NCI-H748 (cell line): ENCODE measurements around the gene TCIRG1.

Experiments
- DNase-seq: peaks from one replicate; lab custom pipeline; 2025; ENCODE audit not compliant: unreplicated experiment; lab: John Stamatoyannopoulos, UW

Gene TCIRG1

DNA sequence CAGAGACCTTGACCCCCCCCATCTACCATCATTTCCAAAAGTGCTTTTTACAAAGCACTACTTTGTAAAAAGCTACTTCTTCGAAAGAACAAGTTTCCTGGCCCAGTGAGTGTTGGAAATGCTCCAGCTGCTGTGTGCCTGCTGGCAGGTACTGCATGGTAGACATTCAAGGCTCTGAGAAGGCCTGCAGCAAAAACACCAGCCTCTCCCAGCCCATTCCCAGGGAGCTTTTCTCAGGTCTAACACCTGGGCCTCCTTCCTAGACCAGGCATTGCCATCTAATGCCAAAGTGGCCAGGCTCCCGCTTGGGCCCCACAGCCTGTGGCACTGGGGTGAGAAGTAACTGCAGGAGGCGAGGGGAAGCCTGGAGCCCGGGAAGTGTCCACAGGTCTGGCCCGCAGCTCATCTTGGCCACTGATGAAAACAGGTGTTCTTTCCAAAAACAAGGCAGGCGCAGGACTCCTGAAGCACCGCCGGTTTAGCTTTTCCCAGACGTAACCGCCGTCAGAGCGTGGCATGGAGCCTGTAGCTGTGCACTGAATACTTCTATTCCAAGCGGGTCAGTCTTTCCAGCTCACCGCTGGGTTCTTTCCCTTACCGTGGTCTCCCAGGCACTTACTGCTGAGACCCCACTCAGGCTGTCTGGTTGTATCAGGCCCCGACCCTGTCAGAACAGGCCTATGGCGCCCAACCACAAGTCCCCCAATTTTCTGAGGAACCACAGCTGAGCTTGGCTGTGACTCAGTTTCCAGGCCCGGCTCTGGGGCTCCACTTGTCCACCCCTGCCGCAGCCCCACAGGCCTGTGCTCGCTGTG is 1.2 kb upstream of the TCIRG1 start:
- no peak for DNase-seq

DNA sequence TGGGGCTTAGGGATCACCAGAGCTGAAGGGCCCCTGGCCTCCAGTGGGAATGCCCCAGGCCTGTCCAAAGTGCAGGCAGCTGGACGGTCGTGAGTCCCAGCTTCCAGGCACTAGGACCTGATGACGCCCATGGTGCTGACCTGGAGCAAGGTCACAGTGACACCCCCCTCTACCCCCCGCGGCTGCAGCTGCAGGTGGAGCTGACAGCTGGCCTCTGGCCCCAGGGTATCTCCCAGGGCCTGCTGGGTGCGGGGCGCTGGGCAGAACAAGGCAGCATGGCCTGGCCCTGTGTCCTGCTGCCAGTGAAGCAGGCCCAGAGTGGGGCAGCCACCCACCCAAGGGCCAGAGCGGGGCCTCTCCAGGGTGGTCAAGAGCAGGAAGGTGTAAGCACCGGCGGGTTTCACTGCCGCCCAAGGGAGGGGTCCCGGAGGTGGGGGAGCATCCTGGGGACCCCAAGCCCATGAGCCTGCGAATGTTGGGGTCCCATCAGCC is 553 bp upstream of the TCIRG1 start:
- DNase-seq: no peak

DNA sequence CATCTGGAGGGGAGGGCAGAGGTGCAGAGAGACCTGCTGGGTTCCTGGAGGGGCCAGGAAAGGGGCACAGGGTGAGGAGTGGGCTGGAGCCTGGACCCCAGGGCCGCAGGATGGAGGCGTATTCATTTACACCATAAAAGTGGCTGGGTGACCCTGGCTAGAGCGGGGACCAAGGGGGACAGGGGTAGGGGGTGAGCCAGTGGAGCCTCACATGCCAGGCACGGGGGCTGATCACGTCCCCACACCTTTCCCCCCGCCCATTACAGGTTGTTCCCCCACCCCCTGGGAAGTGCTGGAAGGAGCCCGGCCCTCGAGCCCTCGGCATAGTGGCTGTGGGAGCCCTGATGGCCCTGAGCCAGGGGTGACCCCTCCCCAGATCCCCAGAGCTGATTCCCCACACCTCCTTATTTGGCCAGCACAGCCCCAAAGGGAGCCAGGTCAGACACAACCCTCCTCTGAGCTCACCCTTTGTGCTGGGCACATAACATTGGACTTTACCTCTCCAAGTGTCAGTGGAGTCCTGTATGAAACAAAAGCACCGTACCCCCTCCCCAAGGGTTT is 781 bp downstream of the TCIRG1 start:
- no peak for DNase-seq

DNA sequence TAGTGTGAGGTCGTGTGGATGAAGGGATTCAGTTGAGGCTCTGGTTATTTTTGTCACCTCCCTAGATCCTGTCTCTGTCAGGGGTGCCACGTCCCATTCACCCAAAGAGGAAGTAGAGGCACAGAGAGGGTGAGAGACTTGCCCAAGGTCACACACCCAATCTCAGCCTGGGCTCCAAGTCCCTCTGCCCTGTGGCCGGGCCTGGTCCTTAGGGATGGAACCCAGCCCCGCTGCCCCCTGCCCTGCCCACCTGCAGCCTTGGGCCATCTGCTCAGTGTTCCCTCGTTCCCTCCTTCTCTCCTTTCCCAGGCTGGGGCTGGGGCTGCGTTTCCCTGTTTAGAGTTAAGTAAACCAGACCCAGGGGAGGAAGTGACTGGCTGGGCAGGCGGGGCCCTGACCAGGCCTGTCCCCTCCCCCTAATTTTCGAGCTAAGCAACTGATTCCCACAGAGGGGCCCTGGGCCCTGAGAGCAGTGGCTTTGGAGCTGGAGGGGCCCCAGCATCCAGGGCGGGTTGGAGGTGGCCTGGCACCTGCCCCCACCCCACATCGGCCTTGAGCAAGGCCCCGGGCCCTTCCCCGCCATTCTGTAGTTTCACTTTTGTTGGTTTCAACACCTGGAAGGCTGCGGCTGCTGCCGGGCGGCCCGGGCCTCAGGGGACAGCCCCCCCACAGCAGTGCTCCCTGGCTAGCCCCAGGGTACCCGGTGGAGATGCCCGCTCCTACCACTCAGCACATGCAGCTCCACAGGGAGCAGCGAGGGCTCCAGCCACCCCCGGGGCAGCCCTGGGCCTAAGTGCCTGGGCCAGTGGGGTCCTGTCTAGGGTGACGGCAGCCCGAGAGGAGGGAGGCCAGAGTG is 1.5 kb downstream of the TCIRG1 start:
- no peak for DNase-seq

DNA sequence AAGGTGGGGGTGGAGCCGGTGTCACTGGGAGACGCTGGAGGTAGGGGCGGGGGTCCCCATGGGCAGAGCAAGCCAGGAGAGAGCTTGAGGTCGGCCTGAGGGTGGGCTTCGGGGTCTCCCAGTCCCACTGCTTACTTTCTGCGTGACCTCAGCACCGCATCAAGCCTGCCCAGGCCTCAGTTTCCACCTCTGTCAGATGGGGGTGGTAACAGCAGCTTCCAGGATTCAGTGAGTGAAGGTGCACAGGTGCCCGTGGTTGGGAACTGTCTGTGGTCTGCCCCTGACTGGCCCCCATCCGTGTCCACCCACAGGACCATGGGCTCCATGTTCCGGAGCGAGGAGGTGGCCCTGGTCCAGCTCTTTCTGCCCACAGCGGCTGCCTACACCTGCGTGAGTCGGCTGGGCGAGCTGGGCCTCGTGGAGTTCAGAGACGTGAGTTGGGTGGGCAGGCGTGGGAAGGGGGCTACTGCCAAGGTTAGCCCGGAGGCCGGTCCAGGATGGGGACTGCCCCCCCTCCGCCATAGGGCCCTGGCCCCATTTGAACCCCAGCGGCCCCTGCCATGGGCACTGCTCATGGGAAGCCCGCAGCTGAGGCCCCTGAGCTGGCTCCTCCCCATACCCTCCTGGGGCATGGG is 2.2 kb downstream of the TCIRG1 start:
- DNase-seq: no peak

DNA sequence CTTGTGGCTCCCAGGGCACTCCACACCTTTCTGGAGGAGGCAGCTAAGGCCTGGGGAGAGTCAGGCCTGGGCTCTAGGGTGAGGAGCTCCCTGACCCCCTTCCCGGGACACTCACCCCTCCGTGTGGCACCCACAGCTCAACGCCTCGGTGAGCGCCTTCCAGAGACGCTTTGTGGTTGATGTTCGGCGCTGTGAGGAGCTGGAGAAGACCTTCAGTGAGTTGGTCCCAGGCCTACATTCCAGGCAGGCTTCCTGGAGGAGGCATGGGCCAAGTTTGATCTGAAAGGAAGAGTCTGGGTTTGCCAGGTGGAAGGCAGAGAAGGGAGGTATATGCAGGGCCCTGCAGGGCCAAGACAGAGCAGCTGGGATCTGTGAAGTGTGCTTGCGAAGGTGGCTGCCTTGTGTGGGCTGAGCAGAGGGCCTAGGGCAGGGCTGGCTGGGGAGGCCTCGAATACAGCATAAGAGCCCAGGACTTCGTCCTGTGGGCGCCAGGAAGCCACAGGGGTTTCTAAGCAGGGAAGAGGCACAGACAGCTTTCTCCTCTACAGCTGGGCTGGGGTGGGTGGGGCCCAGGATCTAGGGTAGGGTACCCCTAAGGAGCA is 2.9 kb downstream of the TCIRG1 start:
- no peak for DNase-seq

DNA sequence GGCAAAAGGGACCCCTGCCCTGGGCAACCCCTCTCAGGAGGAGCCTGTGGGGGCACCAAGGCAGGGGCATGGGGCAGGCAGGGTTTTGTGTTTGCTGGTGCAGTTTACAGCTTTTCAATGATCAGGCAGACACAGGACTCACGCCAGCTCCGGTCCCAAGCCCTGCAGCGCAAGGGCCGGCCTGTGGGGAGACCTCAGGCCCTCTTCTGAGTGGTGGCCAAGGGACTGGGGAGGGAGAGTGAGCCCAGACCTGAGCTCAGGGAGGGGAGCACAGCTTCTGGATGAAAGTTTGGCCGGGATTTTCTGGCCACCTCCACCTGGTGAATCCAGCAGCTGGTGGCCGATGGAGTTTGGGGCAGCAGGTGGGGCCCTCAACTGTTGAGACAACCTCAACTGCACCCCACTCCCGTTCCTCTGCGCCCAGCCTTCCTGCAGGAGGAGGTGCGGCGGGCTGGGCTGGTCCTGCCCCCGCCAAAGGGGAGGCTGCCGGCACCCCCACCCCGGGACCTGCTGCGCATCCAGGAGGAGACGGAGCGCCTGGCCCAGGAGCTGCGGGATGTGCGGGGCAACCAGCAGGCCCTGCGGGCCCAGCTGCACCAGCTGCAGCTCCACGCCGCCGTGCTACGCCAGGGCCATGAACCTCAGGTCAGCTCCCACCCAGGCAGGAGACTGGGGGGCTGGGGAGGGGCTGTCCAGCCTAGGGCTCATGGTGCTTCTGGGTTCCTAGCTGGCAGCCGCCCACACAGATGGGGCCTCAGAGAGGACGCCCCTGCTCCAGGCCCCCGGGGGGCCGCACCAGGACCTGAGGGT is 3.6 kb downstream of the TCIRG1 start:
- DNase-seq: no peak

DNA sequence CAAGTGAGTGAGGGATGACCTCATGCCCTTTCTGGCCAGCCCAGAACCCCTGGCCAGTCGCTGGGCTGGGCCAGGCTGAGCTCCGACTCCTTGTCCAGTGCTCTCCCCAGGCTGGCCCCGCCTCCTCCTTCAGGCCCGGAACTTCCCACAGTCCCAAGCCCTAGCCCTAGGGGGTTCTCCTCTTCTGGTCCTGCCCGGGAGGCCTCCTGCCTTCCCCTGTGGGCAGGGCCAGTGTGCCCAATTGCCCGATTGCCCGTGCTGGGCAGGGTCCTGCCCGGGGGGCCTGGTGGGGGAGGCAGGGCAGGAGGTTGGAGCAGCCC is 4.2 kb downstream of the TCIRG1 start:
- no peak for DNase-seq

DNA sequence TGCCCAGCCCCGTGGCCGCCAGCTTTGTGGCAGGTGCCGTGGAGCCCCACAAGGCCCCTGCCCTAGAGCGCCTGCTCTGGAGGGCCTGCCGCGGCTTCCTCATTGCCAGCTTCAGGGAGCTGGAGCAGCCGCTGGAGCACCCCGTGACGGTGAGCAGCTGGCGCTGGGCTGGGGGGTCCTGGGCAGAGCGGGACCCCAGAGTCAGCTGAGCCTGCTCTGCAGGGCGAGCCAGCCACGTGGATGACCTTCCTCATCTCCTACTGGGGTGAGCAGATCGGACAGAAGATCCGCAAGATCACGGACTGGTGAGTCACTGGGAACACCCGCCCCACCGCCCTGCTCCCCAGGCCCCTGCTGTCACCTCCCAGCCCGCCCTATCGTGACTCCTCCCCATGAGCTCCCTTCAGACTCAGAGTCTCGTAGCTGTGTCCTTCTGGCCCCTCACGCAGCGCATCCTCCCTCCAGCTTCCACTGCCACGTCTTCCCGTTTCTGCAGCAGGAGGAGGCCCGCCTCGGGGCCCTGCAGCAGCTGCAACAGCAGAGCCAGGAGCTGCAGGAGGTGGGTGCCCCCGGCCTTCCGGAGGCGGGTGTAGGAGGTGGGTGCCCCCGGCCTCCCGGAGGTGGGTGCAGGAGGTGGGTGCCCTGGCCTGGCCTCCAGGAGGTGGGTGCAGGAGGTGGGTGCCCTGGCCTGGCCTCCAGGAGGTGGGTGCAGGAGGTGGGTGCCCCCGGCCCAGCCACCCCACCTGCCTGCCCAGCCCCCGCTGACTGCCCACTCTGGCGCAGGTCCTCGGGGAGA is 4.7 kb downstream of the TCIRG1 start:
- no peak for DNase-seq

DNA sequence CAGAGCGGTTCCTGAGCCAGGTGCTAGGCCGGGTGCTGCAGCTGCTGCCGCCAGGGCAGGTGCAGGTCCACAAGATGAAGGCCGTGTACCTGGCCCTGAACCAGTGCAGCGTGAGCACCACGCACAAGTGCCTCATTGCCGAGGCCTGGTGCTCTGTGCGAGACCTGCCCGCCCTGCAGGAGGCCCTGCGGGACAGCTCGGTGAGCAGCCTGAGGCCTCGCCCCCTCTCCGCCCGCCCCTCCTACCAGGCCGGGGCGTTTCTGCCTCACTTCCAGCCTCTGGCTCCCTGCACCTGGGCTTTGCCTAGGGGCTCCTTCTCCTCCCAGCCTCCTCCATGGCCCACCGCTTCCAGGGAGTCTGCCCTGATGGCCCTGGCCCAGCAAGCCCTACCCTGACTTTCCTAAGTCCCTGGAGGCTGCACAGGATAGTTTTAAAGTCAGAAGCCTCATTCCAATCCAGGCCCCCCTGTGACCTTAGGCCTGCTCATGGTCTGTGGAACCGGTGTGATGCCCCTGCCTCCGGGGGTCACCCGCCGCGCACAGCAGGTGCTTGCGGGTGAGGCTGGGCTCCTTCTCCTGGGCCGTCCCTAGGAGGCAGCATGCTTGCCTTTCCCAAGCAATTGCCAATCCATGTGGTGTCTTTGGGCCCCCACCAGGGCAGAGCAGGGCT is 5.5 kb downstream of the TCIRG1 start:
- no peak for DNase-seq

DNA sequence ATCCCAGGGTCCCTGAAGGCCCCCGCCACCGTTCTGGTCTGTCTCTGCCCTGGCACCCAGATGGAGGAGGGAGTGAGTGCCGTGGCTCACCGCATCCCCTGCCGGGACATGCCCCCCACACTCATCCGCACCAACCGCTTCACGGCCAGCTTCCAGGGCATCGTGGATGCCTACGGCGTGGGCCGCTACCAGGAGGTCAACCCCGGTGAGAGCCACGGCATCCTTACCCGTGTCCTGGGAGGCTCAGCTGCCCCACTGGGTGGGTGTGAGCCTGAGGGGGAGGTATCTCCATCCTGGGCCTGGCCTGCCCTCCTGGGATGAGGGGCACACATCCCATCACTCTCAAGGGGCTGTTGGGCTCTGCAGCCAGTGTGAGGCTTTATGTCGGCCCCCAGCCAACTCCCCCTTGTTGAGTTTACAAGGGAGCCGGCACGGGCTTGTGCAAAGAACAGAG is 6.1 kb downstream of the TCIRG1 start:
- DNase-seq: no peak

DNA sequence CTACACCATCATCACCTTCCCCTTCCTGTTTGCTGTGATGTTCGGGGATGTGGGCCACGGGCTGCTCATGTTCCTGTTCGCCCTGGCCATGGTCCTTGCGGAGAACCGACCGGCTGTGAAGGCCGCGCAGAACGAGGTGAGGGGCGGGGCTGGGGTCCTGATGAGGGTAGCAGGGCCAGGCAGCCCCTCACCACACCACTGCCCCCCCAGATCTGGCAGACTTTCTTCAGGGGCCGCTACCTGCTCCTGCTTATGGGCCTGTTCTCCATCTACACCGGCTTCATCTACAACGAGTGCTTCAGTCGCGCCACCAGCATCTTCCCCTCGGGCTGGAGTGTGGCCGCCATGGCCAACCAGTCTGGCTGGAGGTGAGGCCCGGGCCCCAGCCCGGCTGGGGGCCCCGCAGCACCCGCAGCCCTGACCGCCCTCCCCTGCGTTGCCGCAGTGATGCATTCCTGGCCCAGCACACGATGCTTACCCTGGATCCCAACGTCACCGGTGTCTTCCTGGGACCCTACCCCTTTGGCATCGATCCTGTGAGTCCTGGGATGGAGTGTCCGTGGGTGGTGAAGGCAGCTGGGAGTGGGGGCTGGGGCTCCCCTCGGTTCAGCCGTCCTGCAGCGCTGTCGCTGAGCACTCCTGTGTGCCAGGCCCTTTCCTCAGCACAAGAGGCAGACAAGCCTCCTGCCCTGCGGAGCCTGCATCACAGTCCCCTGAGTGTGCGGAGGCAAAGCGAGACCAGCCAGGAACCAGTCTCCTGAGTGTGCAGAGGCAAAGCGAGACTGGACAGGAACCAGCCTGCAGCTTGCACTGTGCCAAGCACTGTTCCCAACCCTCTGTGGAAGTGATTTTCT is 8.8 kb downstream of the TCIRG1 start:
- DNase-seq: no peak

DNA sequence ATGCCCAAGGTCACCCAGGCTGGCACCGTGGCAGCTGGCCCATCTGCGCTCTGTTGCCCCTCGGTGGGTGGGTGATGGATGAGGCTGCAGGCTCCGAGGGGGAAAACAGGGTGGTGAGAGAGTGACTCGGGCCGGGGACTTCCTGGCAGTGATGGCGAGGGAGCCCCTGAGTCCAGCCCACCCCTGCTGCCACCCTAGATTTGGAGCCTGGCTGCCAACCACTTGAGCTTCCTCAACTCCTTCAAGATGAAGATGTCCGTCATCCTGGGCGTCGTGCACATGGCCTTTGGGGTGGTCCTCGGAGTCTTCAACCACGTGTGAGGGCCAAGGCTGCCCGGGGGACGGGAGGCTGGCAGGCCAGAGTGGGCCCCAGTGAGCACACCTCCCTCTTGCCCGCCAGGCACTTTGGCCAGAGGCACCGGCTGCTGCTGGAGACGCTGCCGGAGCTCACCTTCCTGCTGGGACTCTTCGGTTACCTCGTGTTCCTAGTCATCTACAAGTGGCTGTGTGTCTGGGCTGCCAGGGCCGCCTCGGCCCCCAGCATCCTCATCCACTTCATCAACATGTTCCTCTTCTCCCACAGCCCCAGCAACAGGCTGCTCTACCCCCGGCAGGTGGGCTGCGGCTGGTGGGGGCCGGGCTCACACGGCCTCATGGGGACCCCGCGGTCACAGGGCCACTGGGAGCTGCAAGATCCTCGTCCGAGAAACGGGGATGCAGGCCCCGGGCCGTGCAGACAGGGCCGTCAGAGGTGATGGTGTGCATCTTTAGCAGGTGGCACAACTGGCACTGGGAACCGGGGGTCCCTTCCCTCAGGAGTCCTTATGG is 10.1 kb downstream of the TCIRG1 start:
- DNase-seq: no peak

DNA sequence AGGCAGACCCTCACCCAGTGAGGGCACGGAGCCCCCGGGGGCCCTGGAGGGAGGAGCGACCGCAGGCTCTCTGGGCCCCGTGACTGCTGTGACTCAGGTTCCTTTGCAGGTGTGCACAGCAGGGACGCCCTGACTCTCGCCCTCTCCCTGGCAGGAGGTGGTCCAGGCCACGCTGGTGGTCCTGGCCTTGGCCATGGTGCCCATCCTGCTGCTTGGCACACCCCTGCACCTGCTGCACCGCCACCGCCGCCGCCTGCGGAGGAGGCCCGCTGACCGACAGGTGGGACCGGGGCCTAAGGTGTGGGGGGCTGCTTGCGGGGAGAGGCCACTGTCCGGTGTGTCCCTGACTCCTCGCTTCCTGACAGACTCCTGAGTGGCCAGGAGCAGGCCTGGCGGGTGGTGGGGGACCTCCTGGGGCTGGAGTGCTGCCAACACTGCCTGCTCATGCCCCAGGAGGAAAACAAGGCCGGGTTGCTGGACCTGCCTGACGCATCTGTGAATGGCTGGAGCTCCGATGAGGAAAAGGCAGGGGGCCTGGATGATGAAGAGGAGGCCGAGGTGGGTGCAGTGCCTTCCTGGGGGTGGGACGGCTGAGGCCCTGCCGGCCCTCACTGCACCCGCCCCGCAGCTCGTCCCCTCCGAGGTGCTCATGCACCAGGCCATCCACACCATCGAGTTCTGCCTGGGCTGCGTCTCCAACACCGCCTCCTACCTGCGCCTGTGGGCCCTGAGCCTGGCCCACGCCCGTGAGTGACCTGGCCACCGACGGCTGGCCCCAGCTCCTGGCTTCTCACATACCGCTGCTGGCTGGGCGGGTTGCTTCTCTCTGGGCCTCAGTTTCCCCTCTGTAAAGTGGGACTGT is 10.9 kb downstream of the TCIRG1 start:
- DNase-seq: no peak

DNA sequence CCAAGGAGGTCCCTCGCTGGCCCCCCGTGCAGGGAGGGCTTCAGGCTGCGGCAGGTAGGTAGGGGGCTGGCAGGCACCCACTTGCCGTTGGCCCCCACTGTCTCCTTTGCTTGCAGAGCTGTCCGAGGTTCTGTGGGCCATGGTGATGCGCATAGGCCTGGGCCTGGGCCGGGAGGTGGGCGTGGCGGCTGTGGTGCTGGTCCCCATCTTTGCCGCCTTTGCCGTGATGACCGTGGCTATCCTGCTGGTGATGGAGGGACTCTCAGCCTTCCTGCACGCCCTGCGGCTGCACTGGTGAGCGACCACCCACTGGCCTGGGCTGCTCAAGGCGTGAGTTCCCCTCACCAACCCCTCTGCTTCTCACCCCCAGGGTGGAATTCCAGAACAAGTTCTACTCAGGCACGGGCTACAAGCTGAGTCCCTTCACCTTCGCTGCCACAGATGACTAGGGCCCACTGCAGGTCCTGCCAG is 11.6 kb downstream of the TCIRG1 start:
- DNase-seq: no peak
